Testis (tissue), 2 donors: Measurements from ENCODE around the gene PTGR2.

Experiments
- POLR2A ChIP-seq: fragments of 450-650 bp; IDR thresholded peaks from one replicate; pipeline ENCODE4 v1.6.1; 2017; ENCODE audit warnings: antibody characterized with exemption, mild to moderate bottlenecking, moderate library complexity
- TF ChIP-seq, protein P1 (sequence below), 3 experiments: fragments of 450-650 bp in 2 of 3; fragments of 200-600 bp in 1 of 3; sonication (generic) in 1 of 3; IDR thresholded peaks; one replicate each; pipeline ENCODE4 v1.5.1; 2016 to 2019; ENCODE audit warnings: antibody characterized with exemption in 3 of 3, mild to moderate bottlenecking in 2 of 3, moderate library complexity in 1 of 3

DNA sequence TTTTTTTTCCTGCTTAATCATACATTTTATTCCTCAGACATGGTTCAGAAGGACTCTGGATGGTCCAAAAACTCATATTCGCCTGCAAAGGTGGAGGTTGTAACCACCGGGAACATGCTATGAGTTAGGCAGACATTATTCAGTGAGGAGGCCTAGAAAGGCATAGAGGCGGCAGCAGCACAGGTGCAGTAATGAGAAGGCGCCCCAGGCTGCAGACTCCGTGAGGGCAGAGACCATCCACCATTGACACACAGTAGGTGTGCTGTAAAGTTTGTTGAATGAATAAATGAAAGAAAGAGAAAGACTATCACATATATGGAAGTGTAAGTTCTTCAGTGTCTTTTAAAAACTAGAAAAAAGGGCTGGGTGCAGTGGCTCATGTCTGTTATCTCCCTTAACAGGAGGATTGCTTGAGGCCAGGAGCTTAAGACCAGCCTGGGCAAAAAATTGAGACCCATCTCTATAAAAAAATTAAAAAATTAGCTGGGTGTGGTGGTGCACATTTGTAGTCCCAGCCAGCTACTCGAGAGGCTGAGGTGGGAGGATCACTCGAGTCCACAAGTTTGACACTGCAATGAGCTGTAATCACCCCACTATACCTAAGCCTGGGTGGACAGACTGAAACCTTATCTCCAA lies 34.5 kb upstream of the PTGR2 start:
- TF ChIP-seq, protein P1, sequence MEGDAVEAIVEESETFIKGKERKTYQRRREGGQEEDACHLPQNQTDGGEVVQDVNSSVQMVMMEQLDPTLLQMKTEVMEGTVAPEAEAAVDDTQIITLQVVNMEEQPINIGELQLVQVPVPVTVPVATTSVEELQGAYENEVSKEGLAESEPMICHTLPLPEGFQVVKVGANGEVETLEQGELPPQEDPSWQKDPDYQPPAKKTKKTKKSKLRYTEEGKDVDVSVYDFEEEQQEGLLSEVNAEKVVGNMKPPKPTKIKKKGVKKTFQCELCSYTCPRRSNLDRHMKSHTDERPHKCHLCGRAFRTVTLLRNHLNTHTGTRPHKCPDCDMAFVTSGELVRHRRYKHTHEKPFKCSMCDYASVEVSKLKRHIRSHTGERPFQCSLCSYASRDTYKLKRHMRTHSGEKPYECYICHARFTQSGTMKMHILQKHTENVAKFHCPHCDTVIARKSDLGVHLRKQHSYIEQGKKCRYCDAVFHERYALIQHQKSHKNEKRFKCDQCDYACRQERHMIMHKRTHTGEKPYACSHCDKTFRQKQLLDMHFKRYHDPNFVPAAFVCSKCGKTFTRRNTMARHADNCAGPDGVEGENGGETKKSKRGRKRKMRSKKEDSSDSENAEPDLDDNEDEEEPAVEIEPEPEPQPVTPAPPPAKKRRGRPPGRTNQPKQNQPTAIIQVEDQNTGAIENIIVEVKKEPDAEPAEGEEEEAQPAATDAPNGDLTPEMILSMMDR (IDR thresholded peaks at IDR 0.05) = no peak
- TF ChIP-seq POLR2A = no peak
